IMR-90 (cell line): Measurements from ENCODE around the gene GPC6. TPM values are rescaled to one million over a fixed set of nuclear protein-coding genes. Genes with fewer than 3 reads are reported as not detected.
A peak's percentile ranks its signal among the peaks of the same experiment; 100 is the strongest.

Experiments
- ATAC-seq: fragments of 200-7000 bp; cut with Tn5 transposase; 2 replicates; pipeline ENCODE4 v1.9.1; 2020; ENCODE audit warnings: low read depth, mild to moderate bottlenecking, moderate library complexity
- BruUV-seq: library from RNA; stranded (reverse); fragments of 400-500 nt; replicated peaks from 2 replicates; lab custom pipeline; 2021; lab: Mats Ljungman, UMichigan
- CTCF ChIA-PET: fragments of 300-600 bp; formaldehyde crosslinking; extraction: SDS; loops from one replicate; lab custom pipeline; 2021; ENCODE audit warnings: antibody characterized with exemption; lab: Yijun Ruan, JAX
- POLR2A ChIA-PET: fragments of 300-600 bp; sonication (Branson Sonifier 250); formaldehyde crosslinking; loops from one replicate; lab custom pipeline; 2022; ENCODE audit warnings: antibody characterized with exemption; ENCODE audit not compliant: unreplicated experiment; lab: Charles Lee
- DNase-seq: peaks from one replicate; pipeline ENCODE4 v3.0.0; 2013
- H2AFZ ChIP-seq: replicated peaks from 2 replicates; pipeline ENCODE3; 2013; ENCODE audit warnings: low read length, mild to moderate bottlenecking; ENCODE audit not compliant: poor library complexity
- H2AK5ac ChIP-seq: 2 replicates; pipeline ENCODE4 v1.6.1; 2013; ENCODE audit warnings: low read depth, low read length, inconsistent platforms
- H2AK9ac ChIP-seq: replicated peaks from 2 replicates; pipeline ENCODE3; 2013; ENCODE audit warnings: mild to moderate bottlenecking, low read depth, low read length, moderate library complexity; ENCODE audit not compliant: poor library complexity
- H2BK120ac ChIP-seq: 2 replicates; pipeline ENCODE4 v1.6.1; 2013; ENCODE audit warnings: low read depth, low read length, inconsistent platforms
- H2BK15ac ChIP-seq: 3 replicates; pipeline ENCODE4 v1.6.1; 2013; ENCODE audit warnings: low read depth, low read length, inconsistent platforms
- H2BK20ac ChIP-seq: 2 replicates; pipeline ENCODE4 v1.6.1; 2013; ENCODE audit warnings: low read depth, mild to moderate bottlenecking, inconsistent platforms, low read length, moderate library complexity
- H2BK5ac ChIP-seq: 2 replicates; pipeline ENCODE4 v1.6.1; 2013; ENCODE audit warnings: mild to moderate bottlenecking, low read depth, low read length, inconsistent platforms; ENCODE audit not compliant: poor library complexity, severe bottlenecking
- H3K14ac ChIP-seq: replicated peaks from 2 replicates; pipeline ENCODE4 v1.6.1; 2013; ENCODE audit warnings: low read depth, low read length, inconsistent platforms
- H3K18ac ChIP-seq: 2 replicates; pipeline ENCODE4 v1.6.1; 2013; ENCODE audit warnings: low read depth, low read length, control low read depth
- H3K23ac ChIP-seq: 2 replicates; pipeline ENCODE4 v1.6.1; 2013; ENCODE audit warnings: low read depth, low read length, inconsistent platforms
- H3K27ac ChIP-seq: 2 replicates; pipeline ENCODE4 v1.5.1; 2013; ENCODE audit warnings: mild to moderate bottlenecking, control low read depth, low read length; ENCODE audit not compliant: insufficient read depth
- H3K27me3 ChIP-seq: 2 replicates; pipeline ENCODE4 v1.6.1; 2013; ENCODE audit warnings: low read length; ENCODE audit not compliant: control insufficient read depth, insufficient read depth
- H3K36me3 ChIP-seq: 2 replicates; pipeline ENCODE4 v1.6.1; 2013; ENCODE audit warnings: low read length, mixed read lengths; ENCODE audit not compliant: control insufficient read depth, insufficient read depth
- H3K4ac ChIP-seq: 2 replicates; pipeline ENCODE4 v1.6.1; 2013; ENCODE audit warnings: low read depth, low read length, inconsistent platforms
- H3K4me1 ChIP-seq: 2 replicates; pipeline ENCODE4 v1.6.1; 2013; ENCODE audit warnings: low read length, mixed read lengths; ENCODE audit not compliant: control insufficient read depth, insufficient read depth
- H3K4me2 ChIP-seq: 2 replicates; pipeline ENCODE4 v1.6.1; 2013; ENCODE audit warnings: low read depth, mild to moderate bottlenecking, control low read depth, low read length, moderate library complexity
- H3K4me3 ChIP-seq: 2 replicates; pipeline ENCODE4 v1.5.1; 2013; ENCODE audit warnings: low read depth, mild to moderate bottlenecking, control low read depth, low read length, moderate library complexity; ENCODE audit not compliant: insufficient read depth
- H3K56ac ChIP-seq: 2 replicates; pipeline ENCODE4 v1.6.1; 2013; ENCODE audit warnings: low read length, inconsistent platforms; ENCODE audit not compliant: insufficient read depth; ENCODE audit errors: extremely low read depth
- H3K79me1 ChIP-seq, 2 experiments: 2 replicates each; pipeline ENCODE4 v1.6.1; 2013; ENCODE audit warnings: low read length in 2 of 2, inconsistent platforms in 1 of 2, low read depth in 1 of 2
- H3K9ac ChIP-seq: 2 replicates; pipeline ENCODE4 v1.6.1; 2013; ENCODE audit warnings: low read depth, low read length, control low read depth
- H3K9me1 ChIP-seq: 2 replicates; pipeline ENCODE4 v1.6.1; 2013; ENCODE audit warnings: low read length, inconsistent platforms; ENCODE audit not compliant: insufficient read depth
- H3K9me3 ChIP-seq: 2 replicates; pipeline ENCODE4 v1.6.1; 2013; ENCODE audit warnings: low read length; ENCODE audit not compliant: control insufficient read depth, insufficient read depth
- H4K20me1 ChIP-seq: 2 replicates; pipeline ENCODE4 v1.6.1; 2013; ENCODE audit warnings: low read length, inconsistent platforms; ENCODE audit not compliant: insufficient read depth
- H4K5ac ChIP-seq: 2 replicates; pipeline ENCODE4 v1.6.1; 2013; ENCODE audit warnings: mild to moderate bottlenecking, low read depth, low read length, control low read depth
- H4K8ac ChIP-seq, 2 experiments: 2 replicates each; pipeline ENCODE4 v1.6.1; 2013; ENCODE audit warnings: low read depth in 2 of 2, low read length in 2 of 2, control low read depth in 1 of 2, inconsistent platforms in 1 of 2
- H4K91ac ChIP-seq: 2 replicates; pipeline ENCODE4 v1.6.1; 2013; ENCODE audit warnings: low read depth, low read length, inconsistent platforms; ENCODE audit not compliant: insufficient read depth
- BHLHE40 ChIP-seq: fragments of 150-350 bp; IDR thresholded peaks from 2 replicates; pipeline ENCODE4 v1.6.1; 2016; ENCODE audit warnings: mild to moderate bottlenecking, low read depth, low read length
- CEBPB ChIP-seq: IDR thresholded peaks from 2 replicates; pipeline ENCODE4 v1.6.1; 2012; ENCODE audit warnings: low read depth, low read length, improper control_type of control experiment
- CHD1 ChIP-seq: IDR thresholded peaks from 2 replicates; pipeline ENCODE4 v1.6.1; 2012; ENCODE audit warnings: low read depth, low read length, improper control_type of control experiment
- CTCF ChIP-seq: conservative IDR thresholded peaks from 2 replicates; pipeline ENCODE4 v1.5.1; 2012; ENCODE audit warnings: mild to moderate bottlenecking, low read depth, low read length, improper control_type of control experiment
- ELK1 ChIP-seq: fragments of 150-350 bp; IDR thresholded peaks from 2 replicates; pipeline ENCODE4 v1.6.1; 2016; ENCODE audit warnings: low read depth, mild to moderate bottlenecking, low read length, moderate library complexity, borderline replicate concordance
- FOS ChIP-seq: fragments of 150-350 bp; IDR thresholded peaks from 2 replicates; pipeline ENCODE4 v1.6.1; 2016; ENCODE audit warnings: low read depth, low read length
- MAFK ChIP-seq: IDR thresholded peaks from 2 replicates; pipeline ENCODE4 v1.6.1; 2012; ENCODE audit warnings: low read depth, low read length, improper control_type of control experiment
- MAZ ChIP-seq: IDR thresholded peaks from 2 replicates; pipeline ENCODE4 v1.6.1; 2012; ENCODE audit warnings: low read depth, mild to moderate bottlenecking, low read length, improper control_type of control experiment, moderate library complexity, borderline replicate concordance
- MXI1 ChIP-seq: IDR thresholded peaks from 2 replicates; pipeline ENCODE4 v1.6.1; 2012; ENCODE audit warnings: low read depth, mild to moderate bottlenecking, low read length, moderate library complexity, borderline replicate concordance
- NFE2L2 ChIP-seq: fragments of 150-350 bp; IDR thresholded peaks from 2 replicates; pipeline ENCODE4 v1.6.1; 2016; ENCODE audit warnings: low read depth, mild to moderate bottlenecking, low read length
- POLR2A ChIP-seq: IDR thresholded peaks from 2 replicates; pipeline ENCODE4 v1.6.1; 2012; ENCODE audit warnings: mild to moderate bottlenecking, low read depth, low read length
- RAD21 ChIP-seq: IDR thresholded peaks from 2 replicates; pipeline ENCODE4 v1.6.1; 2012; ENCODE audit warnings: low read length, improper control_type of control experiment
- RCOR1 ChIP-seq: IDR thresholded peaks from 2 replicates; pipeline ENCODE4 v1.6.1; 2012; ENCODE audit warnings: mild to moderate bottlenecking, low read length, improper control_type of control experiment; ENCODE audit not compliant: insufficient replicate concordance
- RFX5 ChIP-seq: IDR thresholded peaks from 2 replicates; pipeline ENCODE4 v1.8.0; 2012; ENCODE audit warnings: low read depth, mild to moderate bottlenecking, low read length, moderate library complexity
- SMC3 ChIP-seq: fragments of 150-350 bp; IDR thresholded peaks from 2 replicates; pipeline ENCODE4 v1.6.1; 2016; ENCODE audit warnings: low read depth, mild to moderate bottlenecking, antibody characterized with exemption, low read length, moderate library complexity
- USF2 ChIP-seq: fragments of 150-350 bp; IDR thresholded peaks from 2 replicates; pipeline ENCODE4 v1.6.1; 2017; ENCODE audit warnings: mild to moderate bottlenecking, antibody characterized with exemption, low read length, low read depth
- WGBS, 2 experiments: methylation state at CpG; one replicate each; pipeline versions ENCODE4 v1.1.5 to v1.1.7; 2013; ENCODE audit warnings: missing lambda C conversion rate in 2 of 2; ENCODE audit not compliant: insufficient read length in 1 of 2; ENCODE audit errors: extremely low coverage in 2 of 2; 5-methylcytosine and 5-hydroxymethylcytosine counted together
- dilution Hi-C: fragments of 300-500 bp; cut with HindIII; formaldehyde crosslinking; loops from one replicate; pipeline ENCODE4 v1.14.3; 2018; ENCODE audit warnings: low sequenced_read_pairs; ENCODE audit not compliant: unreplicated experiment
- in situ Hi-C: fragments of 300-500 bp; cut with MboI; formaldehyde crosslinking; loops from 3 replicates; pipeline ENCODE4 v1.14.3; 2019; ENCODE audit warnings: low sequenced_read_pairs, inconsistent platforms, mixed read lengths
- intact Hi-C: fragments of 100-400 bp; cut with micrococcal nuclease; formaldehyde crosslinking; loops from 2 replicates; pipeline ENCODE4 v1.10.0; 2022
- polyA plus RNA-seq, 3 experiments: library from polyadenylated mRNA; depleted of rRNA; stranded (reverse); fragments of >200 nt; gene quantifications; 2 replicates each; pipeline ENCODE4 v1.2.3, GENCODE V29; 2012; ENCODE audit warnings: low replicate concordance in 1 of 3
- total RNA-seq: library from RNA; depleted of rRNA; stranded (reverse); fragments of >200 nt; gene quantifications from 2 replicates; pipeline ENCODE4 v1.2.3, GENCODE V29; 2012

GPC6 gene
- total and polyA plus RNA-seq, 2 of the 4 experiments (the other 2 are of a cell fraction), result 14.9 to 39.4 TPM

GRCh38 chr13:93774506-93774905 is 547.9 kb downstream of the GPC6 start:
- POLR2A ChIA-PET, result no interaction called here
- no peaks in the 10 kb centered on the region for H3K27me3 ChIP-seq
- H2AK9ac ChIP-seq, result no peak overlapping the region
- TF ChIP-seq SMC3 (no peak), MAFK (no peak), BHLHE40 (no peak), CHD1 (no peak), RFX5 (no peak), FOS (no peak), CTCF (no peak), MAZ (no peak), ELK1 (no peak), NFE2L2 (no peak), RCOR1 (no peak), CEBPB (no peak), RAD21 (no peak), POLR2A (no peak), USF2 (no peak), MXI1 (no peak)
- in situ Hi-C loops (no loop called here), intact Hi-C loops (no loop called here), dilution Hi-C loops (no loop called here)
- H2AK5ac ChIP-seq, result 0 out of 2 replicates have a peak overlapping the region, but pooled peaks have one; percentile 27
- no peak overlapping the region for H3K4me2 ChIP-seq
- H4K8ac ChIP-seq, result peak overlapping the region in 1 of 2 experiments; percentile 53; a peak in 1 of 4 replicates
- H3K9me1 ChIP-seq, result no peaks in the 10 kb centered on the region
- H2BK5ac ChIP-seq, result no peak overlapping the region
- peak overlapping the region; percentile 23; the same call in 1 of the 3 replicates for H2BK15ac ChIP-seq
- no peak overlapping the region for H3K14ac ChIP-seq
- 0 out of 2 replicates have a peak overlapping the region, but pooled peaks have one; percentile 12 for H4K5ac ChIP-seq
- H3K9ac ChIP-seq, result no peak overlapping the region
- peak overlapping the region; percentile 92 for H3K18ac ChIP-seq
- H3K4ac ChIP-seq, result peak overlapping the region; percentile 62; the same call in 1 of the 2 replicates
- H3K4me1 ChIP-seq, result peaks cover 11% of the 10 kb centered on the region
- no TSS peak for BruUV-seq
- no peak overlapping the region for H3K27ac ChIP-seq
- no peak overlapping the region for H3K4me3 ChIP-seq
- H4K91ac ChIP-seq, result 0 out of 2 replicates have a peak overlapping the region, but pooled peaks have one; percentile 43
- H3K56ac ChIP-seq, result no peak overlapping the region
- no peak overlapping the region for H2AFZ ChIP-seq
- DNase-seq, result no peak
- CTCF ChIA-PET, result interaction anchor here (0.9 kb wide), 1 partner anchor 38 kb away, joined by 3 read pairs; no protein-coding TSS in a partner anchor
- no peaks in the 10 kb centered on the region for H4K20me1 ChIP-seq
- no peaks in the 10 kb centered on the region for H3K79me1 ChIP-seq
- WGBS, 2 experiments, result no CpG with 5 or more reads among the region's 2 CpGs
- H2BK20ac ChIP-seq, result peak overlapping the region; percentile 8
- no peaks in the 10 kb centered on the region for H3K9me3 ChIP-seq
- H3K23ac ChIP-seq, result peak overlapping the region; percentile 18; the same call in 1 of the 2 replicates
- ATAC-seq, result no peak
- no peaks in the 10 kb centered on the region for H3K36me3 ChIP-seq
- H2BK120ac ChIP-seq, result peak overlapping the region; percentile 74
